RWPE2 (cell line): ENCODE measurements around the gene AMOTL1.
A peak's percentile ranks its signal among the peaks of the same experiment; 100 is the strongest.

Experiments used
- ATAC-seq: fragments of 200-7000 bp; cut with Tn5 transposase; 3 replicates; pipeline ENCODE4 v1.9.1; 2021; ENCODE audit warnings: low read depth
- DNase-seq: peaks from one replicate; pipeline ENCODE4 v3.0.0-alpha.2; 2020; ENCODE audit warnings: low spot score
- H3K27ac ChIP-seq: fragments of 450-650 bp; 2 replicates; pipeline ENCODE4 v1.5.1; 2017; ENCODE audit warnings: mild to moderate bottlenecking; ENCODE audit not compliant: poor library complexity, severe bottlenecking
- H3K27me3 ChIP-seq: fragments of 250-450 bp; sonication (Bioruptor Pico); 2 replicates; pipeline ENCODE4 v1.5.1; 2021; ENCODE audit warnings: mild to moderate bottlenecking, moderate library complexity; ENCODE audit not compliant: insufficient read depth, poor library complexity, severe bottlenecking
- H3K36me3 ChIP-seq: fragments of 250-450 bp; sonication (Bioruptor Pico); 2 replicates; pipeline ENCODE4 v1.5.1; 2020; ENCODE audit warnings: low read depth, mild to moderate bottlenecking, moderate library complexity
- H3K4me1 ChIP-seq: fragments of 250-450 bp; sonication (Bioruptor Pico); 2 replicates; pipeline ENCODE4 v1.5.1; 2021; ENCODE audit warnings: mild to moderate bottlenecking, moderate library complexity; ENCODE audit not compliant: insufficient read depth, poor library complexity, severe bottlenecking
- H3K4me3 ChIP-seq: fragments of 250-450 bp; sonication (Bioruptor Pico); 2 replicates; pipeline ENCODE4 v1.5.1; 2021; ENCODE audit warnings: mild to moderate bottlenecking, moderate library complexity; ENCODE audit not compliant: severe bottlenecking
- H3K9me3 ChIP-seq: fragments of 250-450 bp; sonication (Bioruptor Pico); 2 replicates; pipeline ENCODE4 v1.5.1; 2021; ENCODE audit warnings: mild to moderate bottlenecking, moderate library complexity; ENCODE audit not compliant: severe bottlenecking
- TF ChIP-seq, protein P1 (sequence below): fragments of 450-650 bp; IDR thresholded peaks from one replicate; pipeline ENCODE4 v1.5.1; 2017; ENCODE audit warnings: mild to moderate bottlenecking, moderate library complexity; ENCODE audit not compliant: poor library complexity, severe bottlenecking

Gene AMOTL1

GRCh38 chr11:94737171-94737611 is 31.0 kb upstream of the AMOTL1 start:
- Histone ChIP-seq H3K27ac (peak overlapping the region; percentile 77), H3K27me3 (no peaks in the 10 kb centered on the region), H3K4me1 (peaks cover 66% of the 10 kb centered on the region), H3K9me3 (no peaks in the 10 kb centered on the region), H3K4me3 (no peak overlapping the region), H3K36me3 (peaks cover 11% of the 10 kb centered on the region; the same call in 1 of the 2 replicates)
- TF ChIP-seq, protein P1, sequence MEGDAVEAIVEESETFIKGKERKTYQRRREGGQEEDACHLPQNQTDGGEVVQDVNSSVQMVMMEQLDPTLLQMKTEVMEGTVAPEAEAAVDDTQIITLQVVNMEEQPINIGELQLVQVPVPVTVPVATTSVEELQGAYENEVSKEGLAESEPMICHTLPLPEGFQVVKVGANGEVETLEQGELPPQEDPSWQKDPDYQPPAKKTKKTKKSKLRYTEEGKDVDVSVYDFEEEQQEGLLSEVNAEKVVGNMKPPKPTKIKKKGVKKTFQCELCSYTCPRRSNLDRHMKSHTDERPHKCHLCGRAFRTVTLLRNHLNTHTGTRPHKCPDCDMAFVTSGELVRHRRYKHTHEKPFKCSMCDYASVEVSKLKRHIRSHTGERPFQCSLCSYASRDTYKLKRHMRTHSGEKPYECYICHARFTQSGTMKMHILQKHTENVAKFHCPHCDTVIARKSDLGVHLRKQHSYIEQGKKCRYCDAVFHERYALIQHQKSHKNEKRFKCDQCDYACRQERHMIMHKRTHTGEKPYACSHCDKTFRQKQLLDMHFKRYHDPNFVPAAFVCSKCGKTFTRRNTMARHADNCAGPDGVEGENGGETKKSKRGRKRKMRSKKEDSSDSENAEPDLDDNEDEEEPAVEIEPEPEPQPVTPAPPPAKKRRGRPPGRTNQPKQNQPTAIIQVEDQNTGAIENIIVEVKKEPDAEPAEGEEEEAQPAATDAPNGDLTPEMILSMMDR, result no peak
- DNase-seq (no peak), ATAC-seq (peak; percentile 65)

DNA sequence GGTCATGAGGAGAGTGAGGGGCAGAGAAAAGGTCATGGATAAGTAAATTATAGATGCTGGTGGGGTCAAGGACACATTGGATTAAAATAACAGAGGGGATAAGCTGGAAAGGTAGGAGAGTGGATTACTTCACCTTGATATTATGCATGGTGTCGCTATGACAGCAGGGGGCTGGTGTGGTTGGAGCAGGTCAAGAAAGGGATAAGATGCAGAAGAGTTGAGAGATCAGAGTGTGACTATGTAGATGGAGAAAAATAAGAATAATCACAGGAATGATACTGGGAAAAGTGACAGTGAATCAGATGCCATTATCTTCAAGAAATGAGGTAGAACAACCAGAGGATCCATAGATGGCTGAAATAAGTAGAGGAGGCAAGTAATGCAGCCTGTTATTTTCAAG is 29.4 kb upstream of the AMOTL1 start:
- peaks cover 5% of the 10 kb centered on the region; the same call in 1 of the 2 replicates for H3K36me3 ChIP-seq
- no peak overlapping the region for H3K4me3 ChIP-seq
- peak overlapping the region; percentile 77 for H3K27ac ChIP-seq
- no peaks in the 10 kb centered on the region for H3K27me3 ChIP-seq
- H3K4me1 ChIP-seq, result peaks cover 50% of the 10 kb centered on the region
- DNase-seq (no peak), ATAC-seq (no peak)
- TF ChIP-seq, protein P1, result no peak
- no peaks in the 10 kb centered on the region for H3K9me3 ChIP-seq

DNA sequence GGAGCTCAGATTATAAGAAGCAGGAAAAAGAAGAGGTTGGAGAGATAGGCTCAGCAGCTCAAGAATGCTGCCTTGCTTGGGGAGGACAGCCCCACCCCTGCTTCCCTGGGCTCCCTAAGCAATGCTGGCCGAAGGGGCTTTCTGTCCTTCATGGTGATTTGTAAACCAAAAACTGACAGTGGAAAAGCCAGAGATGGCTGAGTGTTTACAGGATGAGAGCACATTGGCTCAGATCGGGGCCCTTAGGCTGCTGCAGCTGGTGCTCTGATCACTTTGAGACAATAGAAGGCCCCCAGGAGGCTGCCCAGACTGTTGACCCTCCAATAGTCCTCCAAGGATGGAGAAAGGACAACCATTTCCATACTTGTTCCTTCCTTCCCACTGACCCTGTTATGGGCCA is 28.8 kb upstream of the AMOTL1 start:
- ATAC-seq, result no peak

GRCh38 chr11:94740083-94741021 is 27.8 kb upstream of the AMOTL1 start:
- TF ChIP-seq, protein P1, result no peak
- Histone ChIP-seq H3K4me1 (peaks cover 38% of the 10 kb centered on the region), H3K4me3 (peak overlapping the region; percentile 36), H3K27me3 (no peaks in the 10 kb centered on the region), H3K36me3 (peaks cover 5% of the 10 kb centered on the region; the same call in 1 of the 2 replicates), H3K27ac (peak overlapping the region; percentile 44), H3K9me3 (no peaks in the 10 kb centered on the region)
- DNase-seq (no peak), ATAC-seq (peak; percentile 20)

More for the DNA sequence above, 28.8 kb upstream of the AMOTL1 start:
- H3K4me1 ChIP-seq, result peaks cover 44% of the 10 kb centered on the region
- H3K36me3 ChIP-seq, result peaks cover 5% of the 10 kb centered on the region; the same call in 1 of the 2 replicates
- H3K27me3 ChIP-seq, result no peaks in the 10 kb centered on the region
- no peak overlapping the region for H3K4me3 ChIP-seq
- H3K27ac ChIP-seq, result no peak overlapping the region
- no peaks in the 10 kb centered on the region for H3K9me3 ChIP-seq
- TF ChIP-seq, protein P1, result no peak
- no peak for DNase-seq
